ENCODE data around the gene JUND.

Gene JUND

GRCh38 chr19:18233224-18233825 is 48.1 kb downstream of the JUND start:
- H3K4me3 ChIP-seq = no peak overlapping the region
- no peaks in the 10 kb centered on the region for H3K36me3 ChIP-seq
- TF ChIP-seq CTCF (IDR thresholded peaks at IDR 0.05) = no peak
- H3K4me1 ChIP-seq = peaks cover 0 to 15% (median 4%) of the 10 kb centered on the region in 4 donors
- H3K27me3 ChIP-seq = peaks cover 0 to 77% of the 10 kb centered on the region in 2 donors
- intact Hi-C loops (cut with DNase I; ENCODE audit: low total_unique reads) = no loop called here
- no peak for DNase-seq
- H3K27ac ChIP-seq = no peak overlapping the region
- peaks cover 0 to 17% (median 13%) of the 10 kb centered on the region in 3 donors for H3K9me3 ChIP-seq

GRCh38 chr19:18232540-18233223 is 48.7 kb downstream of the JUND start:
- peaks cover 0 to 22% (median 8%) of the 10 kb centered on the region in 4 donors for H3K4me1 ChIP-seq
- H3K9me3 ChIP-seq = peaks cover 0 to 17% (median 13%) of the 10 kb centered on the region in 3 donors
- H3K36me3 ChIP-seq = no peaks in the 10 kb centered on the region
- no peak overlapping the region for H3K4me3 ChIP-seq
- TF ChIP-seq CTCF (IDR thresholded peaks at IDR 0.05) = no peak
- no peak overlapping the region for H3K27ac ChIP-seq
- DNase-seq = no peak
- intact Hi-C loops (cut with DNase I; ENCODE audit: low total_unique reads) = no loop called here
- peaks cover 0 to 83% of the 10 kb centered on the region in 2 donors for H3K27me3 ChIP-seq

GRCh38 chr19:18231775-18232174 is 49.6 kb downstream of the JUND start:
- intact Hi-C loops (cut with DNase I; ENCODE audit: low total_unique reads) = no loop called here
- H3K36me3 ChIP-seq = no peaks in the 10 kb centered on the region
- H3K4me3 ChIP-seq = no peak overlapping the region
- TF ChIP-seq CTCF (IDR thresholded peaks at IDR 0.05) = no peak
- peaks cover 0 to 28% (median 12%) of the 10 kb centered on the region in 4 donors for H3K4me1 ChIP-seq
- H3K27ac ChIP-seq = no peak overlapping the region
- peaks cover 0 to 86% of the 10 kb centered on the region in 2 donors for H3K27me3 ChIP-seq
- DNase-seq = no peak
- H3K9me3 ChIP-seq = peaks cover 0 to 17% (median 13%) of the 10 kb centered on the region in 3 donors

- no peak for DNase-seq
- no peak for TF ChIP-seq CTCF (IDR thresholded peaks at IDR 0.05)
- intact Hi-C loops (cut with DNase I; ENCODE audit: low total_unique reads) = no loop called here
- H3K36me3 ChIP-seq = no peaks in the 10 kb centered on the region
- H3K4me1 ChIP-seq = peaks cover 0 to 32% (median 15%) of the 10 kb centered on the region in 4 donors
- no peak overlapping the region for H3K4me3 ChIP-seq
- H3K27me3 ChIP-seq = peaks cover 0 to 86% of the 10 kb centered on the region in 2 donors
- no peak overlapping the region for H3K27ac ChIP-seq
- peaks cover 0 to 17% (median 13%) of the 10 kb centered on the region in 3 donors for H3K9me3 ChIP-seq
Observed at GRCh38 chr19:18230941-18231734, 50.3 kb downstream of the JUND start.

- H3K36me3 ChIP-seq = no peaks in the 10 kb centered on the region
- H3K27ac ChIP-seq = no peak overlapping the region
- H3K27me3 ChIP-seq = peaks cover 0 to 92% of the 10 kb centered on the region in 2 donors
- DNase-seq = no peak
- H3K9me3 ChIP-seq = peaks cover 0 to 17% (median 13%) of the 10 kb centered on the region in 3 donors
- H3K4me3 ChIP-seq = no peak overlapping the region
- peaks cover 0 to 44% (median 27%) of the 10 kb centered on the region in 4 donors for H3K4me1 ChIP-seq
- TF ChIP-seq CTCF (IDR thresholded peaks at IDR 0.05) = no peak
- intact Hi-C loops (cut with DNase I; ENCODE audit: low total_unique reads) = no loop called here
Observed at GRCh38 chr19:18229915-18230314, 51.5 kb downstream of the JUND start.

Measured in tibial artery (tissue), 4 donors.